GM18873 (cell line): Measurements from ENCODE around the gene ZBED1.
"Not testable (repeated sequence)": the region's sequence is repeated elsewhere in the genome, so short reads cannot be mapped to it uniquely, and the experiment has no call there.

Source experiments
- ATAC-seq: cut with Tn5 transposase; IDR thresholded peaks from one replicate; pipeline ENCODE4 v1.9.1; 2021; ENCODE audit warnings: mild to moderate bottlenecking, moderate library complexity, moderate number of reproducible peaks; ENCODE audit not compliant: unreplicated experiment, low FRiP score

The ZBED1 gene

GRCh38 chrX:2499507-2499906 is 1.3 kb downstream of the ZBED1 start:
- ATAC-seq, result no peak

DNA sequence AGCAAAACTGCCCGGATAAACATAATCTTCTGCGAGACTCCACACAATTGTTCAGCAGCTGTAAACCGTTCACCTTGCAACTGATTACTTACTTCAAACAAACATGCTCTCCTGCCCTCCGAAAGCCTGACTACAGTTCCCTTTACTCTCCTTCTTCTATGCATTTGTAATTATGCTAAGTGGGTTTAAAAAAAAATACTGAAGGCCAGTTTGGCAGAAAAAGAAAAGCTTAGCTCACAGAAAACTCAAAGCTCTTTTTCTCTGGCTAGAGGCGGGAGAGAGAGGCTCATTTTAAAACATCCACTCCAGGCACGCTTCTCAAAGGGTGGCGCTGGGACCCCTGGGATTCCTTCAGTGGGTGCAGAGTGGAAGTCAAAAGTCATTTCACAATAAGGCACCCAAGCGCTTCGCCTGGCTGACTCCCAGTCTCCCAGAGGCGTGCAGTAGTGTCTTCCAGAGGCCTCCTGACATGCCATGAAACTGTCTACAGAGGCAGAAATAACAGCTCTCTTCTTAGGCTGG is 1.9 kb downstream of the ZBED1 start:
- ATAC-seq, result no peak

GRCh38 chrX:2497961-2498780 is 2.6 kb downstream of the ZBED1 start:
- ATAC-seq, result no peak

- no peak for ATAC-seq
Measured at GRCh38 chrX:2495595-2495994, 5.2 kb downstream of the ZBED1 start.

GRCh38 chrX:2492531-2493218 is 8.1 kb downstream of the ZBED1 start:
- ATAC-seq, result no peak

GRCh38 chrX:2490634-2491033 is 10.1 kb downstream of the ZBED1 start:
- ATAC-seq, result no peak

- ATAC-seq, result no peak
Measured at GRCh38 chrX:2489446-2490445, 11.0 kb downstream of the ZBED1 start.

DNA sequence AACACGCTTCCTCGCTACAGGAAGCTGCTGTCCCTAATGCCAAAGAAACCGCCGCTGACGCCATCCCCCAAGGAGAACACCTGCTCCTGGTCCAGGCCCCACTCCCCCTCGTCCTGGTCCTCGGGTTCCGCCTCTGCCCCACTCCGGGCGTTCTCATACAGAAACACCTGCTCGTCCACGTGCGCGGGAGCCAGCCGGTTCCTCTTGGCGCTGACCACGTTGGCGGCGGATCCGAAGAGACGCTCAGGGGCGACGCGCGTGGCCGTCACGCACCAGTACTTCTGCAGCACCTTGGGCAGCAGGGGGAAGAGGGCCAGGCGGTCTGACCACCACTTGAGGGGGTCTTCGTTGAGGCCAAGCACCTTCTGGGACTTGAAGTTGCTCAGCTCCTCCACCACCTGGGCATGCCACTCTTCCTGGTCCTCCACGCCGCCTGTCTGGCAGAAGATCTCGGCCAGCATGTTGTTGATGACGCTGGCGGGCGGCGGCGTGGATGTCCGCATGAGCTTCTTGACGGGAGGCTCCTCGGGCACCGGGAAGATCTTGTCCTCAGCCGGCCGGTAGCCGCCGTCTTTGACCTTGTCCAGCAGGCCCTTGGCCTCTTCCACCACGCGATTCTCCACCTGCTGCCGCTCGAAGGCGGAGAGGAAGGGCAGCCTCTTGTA is 12.0 kb downstream of the ZBED1 start:
- no peak for ATAC-seq

GRCh38 chrX:2487366-2487765 is 13.4 kb downstream of the ZBED1 start:
- ATAC-seq, result no peak

GRCh38 chrX:2486476-2487133 is 14.2 kb downstream of the ZBED1 start:
- ATAC-seq, result no peak

- ATAC-seq, result no peak
Measured at GRCh38 chrX:2485789-2486345, 14.9 kb downstream of the ZBED1 start.

DNA sequence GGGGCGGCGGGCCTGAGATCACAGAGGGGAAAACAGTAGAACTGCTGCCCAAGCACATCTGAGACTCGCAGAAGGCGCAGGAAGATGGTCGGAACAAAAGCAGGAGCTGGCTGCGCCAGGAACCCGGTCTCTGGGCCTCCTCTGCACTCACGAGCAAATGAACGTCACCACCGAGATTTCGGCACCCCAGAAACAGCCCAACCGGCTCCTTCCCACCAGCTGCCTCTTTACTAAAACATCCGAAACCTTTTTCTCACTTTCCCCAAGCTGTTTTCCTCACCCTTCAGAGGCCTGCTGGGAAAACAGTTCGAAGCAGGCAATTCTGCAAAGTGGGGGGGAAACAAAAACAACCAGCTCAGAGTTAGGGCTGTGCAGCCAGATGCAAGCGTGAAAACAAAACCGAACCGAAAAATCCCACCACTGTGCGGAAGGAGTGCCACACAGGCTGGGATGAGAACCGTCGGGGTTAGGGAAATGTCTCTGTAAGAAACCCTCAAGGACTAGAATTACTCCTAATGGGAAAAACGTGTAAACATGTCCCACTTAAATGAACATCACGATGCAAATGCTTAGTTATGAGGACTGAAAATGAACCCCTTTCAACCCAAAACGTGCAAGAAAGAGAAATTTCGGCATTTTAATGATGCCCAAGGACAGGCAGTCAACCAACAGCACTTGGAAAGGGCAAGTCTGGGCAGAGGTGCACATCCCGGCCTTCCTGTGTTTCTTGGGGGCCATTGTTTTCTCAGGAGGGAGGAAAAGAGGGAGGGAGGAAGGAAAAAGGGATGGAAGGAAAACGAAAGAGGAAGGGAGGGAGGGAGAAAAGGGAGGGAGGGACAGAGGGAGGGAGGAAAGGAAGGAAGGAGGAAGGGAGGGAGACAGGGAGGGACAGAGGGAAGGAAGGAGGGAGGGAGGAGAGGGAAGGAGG is 15.8 kb downstream of the ZBED1 start:
- no peak for ATAC-seq

- ATAC-seq, result no peak
Measured at GRCh38 chrX:2484256-2484655, 16.5 kb downstream of the ZBED1 start.

DNA sequence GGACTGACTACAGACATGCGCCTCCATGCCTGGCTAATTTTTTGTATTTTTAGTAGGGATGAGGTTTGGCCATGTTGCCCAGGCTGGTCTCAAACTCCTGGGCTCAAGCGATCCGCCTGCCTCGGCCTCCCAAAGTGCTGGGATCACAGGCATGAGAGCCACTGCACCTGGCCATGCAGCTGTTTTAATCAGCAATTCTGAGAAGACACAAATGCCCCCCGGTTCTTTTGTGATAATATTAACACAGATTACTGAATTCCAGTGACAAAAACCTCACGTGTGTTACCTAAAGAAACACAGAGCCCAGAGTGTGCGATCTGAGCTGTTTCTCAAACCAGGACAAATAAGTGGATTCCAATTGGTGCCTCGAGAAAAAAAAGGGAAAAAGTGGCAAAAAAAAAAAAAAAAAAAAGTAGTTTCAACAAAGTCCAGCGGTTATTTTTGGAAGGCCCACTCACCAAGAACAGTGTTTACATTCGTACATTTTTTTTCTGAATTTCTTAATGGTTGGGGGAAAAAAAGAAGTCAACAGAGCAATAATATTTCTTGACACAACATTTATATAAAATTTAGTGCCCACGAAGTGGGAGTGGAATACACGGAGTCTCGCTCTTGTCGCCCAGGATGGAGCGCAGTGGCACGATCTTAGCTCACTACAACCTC is 17.2 kb downstream of the ZBED1 start:
- ATAC-seq, result no peak

DNA sequence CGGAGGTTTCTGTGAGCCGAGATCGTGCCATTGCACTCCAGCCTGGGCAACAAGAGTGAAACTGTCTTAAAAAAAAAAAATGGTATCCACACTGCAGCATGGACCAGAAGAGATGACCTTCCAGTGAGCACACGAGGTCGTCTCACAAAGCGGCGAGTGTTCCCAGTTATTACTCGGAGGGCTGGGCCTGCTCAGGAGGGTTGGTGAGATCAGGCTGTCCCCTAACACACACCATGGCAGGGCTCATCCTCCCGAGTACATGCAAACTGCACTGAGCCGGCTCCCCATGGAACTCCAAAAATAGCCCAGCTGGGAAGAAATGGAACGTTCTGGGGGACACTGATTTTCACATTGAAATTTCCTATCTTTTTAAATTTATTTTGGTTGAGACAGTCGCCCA is 19.2 kb downstream of the ZBED1 start:
- not testable (repeated sequence) for ATAC-seq

DNA sequence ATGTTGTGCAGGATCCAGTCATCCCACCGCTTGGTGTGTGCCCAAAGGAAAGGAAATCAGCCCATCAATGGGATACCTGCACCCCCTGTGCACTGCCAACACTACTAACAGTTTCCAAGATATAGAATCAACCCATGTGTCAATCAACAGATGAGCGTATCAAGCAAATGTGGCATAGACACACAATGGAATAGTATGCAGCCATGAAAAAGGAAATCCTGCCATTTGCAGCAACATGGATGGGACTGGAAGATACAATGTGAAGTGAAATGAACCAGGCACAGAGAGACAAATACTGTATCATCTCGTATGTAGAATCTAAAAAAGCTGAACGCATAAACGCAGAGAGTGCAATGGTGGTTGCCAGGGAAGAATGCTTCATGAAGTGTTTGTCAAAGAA is 20.8 kb downstream of the ZBED1 start:
- not testable (repeated sequence) for ATAC-seq

GRCh38 chrX:2479420-2479780 is 21.4 kb downstream of the ZBED1 start:
- ATAC-seq, result no peak
